Kidney (tissue), 14 donors: Measurements from ENCODE around the gene LILRA6. TPM values are rescaled to one million over a fixed set of nuclear protein-coding genes. Genes with fewer than 3 reads are reported as not detected.
"Not testable (repeated sequence)": the region's sequence is repeated elsewhere in the genome, so short reads cannot be mapped to it uniquely, and the experiment has no call there.

Experiments used
- DNase-seq, 5 donors: peaks; one replicate each; pipeline ENCODE4 v3.0.0-alpha.2; 2013 to 2020
- FAIRE-seq: peaks from 2 replicates; lab custom pipeline; 2012; peaks lifted over from hg19 to GRCh38; lab: Jason Lieb, UNC
- H3K27ac ChIP-seq, 2 donors: one replicate each; pipeline ENCODE4 v1.7.0; 2013; ENCODE audit warnings: low read depth in 2 of 2, low read length in 2 of 2, inconsistent platforms in 1 of 2
- H3K27me3 ChIP-seq: one replicate; pipeline ENCODE4 v1.7.1; 2013; ENCODE audit warnings: low read length, inconsistent platforms; ENCODE audit not compliant: control insufficient read depth, insufficient read depth
- H3K36me3 ChIP-seq, 3 donors: one replicate each; pipeline versions ENCODE4 v1.7.0 to v1.7.1; 2013; ENCODE audit warnings: low read length in 3 of 3, control low read depth in 1 of 3, inconsistent platforms in 1 of 3; ENCODE audit not compliant: insufficient read depth in 3 of 3, control insufficient read depth in 2 of 3
- H3K4me1 ChIP-seq, 3 donors: one replicate each; pipeline versions ENCODE4 v1.7.0 to v1.7.1; 2013; ENCODE audit warnings: low read length in 3 of 3, inconsistent platforms in 1 of 3, low read depth in 1 of 3; ENCODE audit not compliant: control insufficient read depth in 2 of 3, insufficient read depth in 2 of 3
- H3K4me3 ChIP-seq, 3 donors: one replicate each; pipeline versions ENCODE4 v1.7.0 to v1.8.1; 2013; ENCODE audit warnings: low read length in 3 of 3, control low read depth in 1 of 3, inconsistent platforms in 1 of 3
- H3K9ac ChIP-seq, 3 donors: one replicate each; pipeline versions ENCODE4 v1.7.0 to v1.7.1; 2013; ENCODE audit warnings: low read length in 3 of 3, control low read depth in 1 of 3, inconsistent platforms in 1 of 3
- H3K9me3 ChIP-seq, 3 donors: one replicate each; pipeline versions ENCODE4 v1.7.0 to v1.7.1; 2013; ENCODE audit warnings: low read length in 3 of 3, control low read depth in 1 of 3, inconsistent platforms in 1 of 3; ENCODE audit not compliant: control insufficient read depth in 2 of 3, insufficient read depth in 1 of 3
- CTCF ChIP-seq: IDR thresholded peaks from 3 replicates; pipeline ENCODE4 v1.5.1; 2012; ENCODE audit warnings: mild to moderate bottlenecking, moderate library complexity, borderline replicate concordance; ENCODE audit not compliant: insufficient read depth; ENCODE audit errors: extremely low read depth
- intact Hi-C: fragments of 100-400 bp; cut with DNase I; formaldehyde crosslinking; loops from one replicate; pipeline ENCODE4 v1.11.1; 2022
- polyA plus RNA-seq: library from polyadenylated mRNA; stranded (reverse); fragments of 350-450 nt; fragmentation: Illumina TruSeq; extraction: RNeasy Lipid Tissue Mini Kit (QIAGEN cat#74804); gene quantifications from one replicate; pipeline ENCODE4 v1.2.3, GENCODE V29; 2014; ENCODE audit warnings: low read depth, low replicate concordance; ENCODE audit not compliant: insufficient read depth
- total RNA-seq: library from RNA; stranded (reverse); fragmentation: NEBNext Ultra II Directional; extraction: Animal tissue kit (Norgen Biotek cat#: 25700); gene quantifications from one replicate; pipeline ENCODE4 v1.2.1, GENCODE V29; 2021
- donor health status: control.
- donor health status: control.
- donor health status: control.
- donor health status: control.
- donor health status: control.
- donor health status: DM: yes; HTN: yes; CAD: no.
- donor health status: Normal renal cell carcinoma (clear cell type).

The LILRA6 gene
- total and polyA plus RNA-seq, 2 donors from 2014 or later = 2.9 TPM; not detected in 1

DNA sequence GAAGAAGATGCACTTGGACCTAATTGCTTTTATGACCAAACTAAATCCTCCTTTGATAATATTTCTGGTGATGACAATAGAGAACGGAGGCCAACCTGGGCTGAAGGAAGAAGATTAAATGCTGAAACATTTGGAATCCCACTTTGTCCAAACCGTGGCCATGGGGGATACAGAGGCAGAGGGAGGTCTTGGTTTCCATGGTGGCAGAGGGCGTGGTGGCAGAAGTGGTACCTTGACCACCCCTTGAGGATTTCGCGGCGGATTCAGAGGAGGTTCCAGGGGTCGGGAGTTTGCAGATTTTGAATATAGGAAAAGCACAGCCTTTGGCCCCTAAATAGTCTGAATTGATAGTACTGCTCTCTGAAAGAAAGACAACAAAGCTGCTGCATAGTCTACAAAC, 12.6 kb downstream of the LILRA6 start:
- Histone ChIP-seq H3K36me3 (no peaks in the 10 kb centered on the region), H3K9me3 (no peaks in the 10 kb centered on the region), H3K9ac (no peak overlapping the region), H3K27me3 (no peaks in the 10 kb centered on the region), H3K27ac (no peak overlapping the region), H3K4me3 (no peak overlapping the region), H3K4me1 (no peaks in the 10 kb centered on the region)
- intact Hi-C loops = loop anchor here (10.0 kb wide), 1 partner anchor 55 kb away; the partner anchor contains the start of gene TMC4
- DNase-seq = no peak
- no peak for TF ChIP-seq CTCF
- no peak for FAIRE-seq

DNA sequence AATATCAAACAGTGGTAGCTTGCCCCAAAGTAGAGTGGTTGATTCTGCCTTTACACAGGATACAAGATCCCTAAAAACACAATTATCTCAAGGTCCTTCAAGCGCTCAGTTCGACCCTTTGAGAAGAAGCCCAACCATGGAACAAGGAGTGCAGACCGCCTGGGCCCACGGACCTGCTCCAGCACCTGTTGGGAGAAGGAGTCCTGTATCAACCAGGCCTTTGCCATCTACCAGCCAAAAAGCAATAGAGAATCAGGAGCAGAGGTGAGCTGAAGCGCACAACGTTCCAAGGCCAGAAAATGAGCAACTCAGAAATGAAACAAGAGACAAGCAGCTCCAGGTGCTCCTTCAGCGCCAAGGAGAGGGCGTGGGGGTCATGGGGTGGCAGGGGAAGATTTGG, 13.4 kb downstream of the LILRA6 start:
- FAIRE-seq (no peak), DNase-seq (no peak)
- no peak for TF ChIP-seq CTCF
- Histone ChIP-seq H3K27ac (no peak overlapping the region), H3K9me3 (no peaks in the 10 kb centered on the region), H3K4me3 (no peak overlapping the region), H3K36me3 (no peaks in the 10 kb centered on the region), H3K27me3 (no peaks in the 10 kb centered on the region), H3K9ac (no peak overlapping the region), H3K4me1 (no peaks in the 10 kb centered on the region)
- intact Hi-C loops = no loop called here

GRCh38 chr19:54224619-54225018, 18.0 kb downstream of the LILRA6 start:
- H3K36me3 ChIP-seq, H3K27me3 ChIP-seq, H3K27ac ChIP-seq, H3K9me3 ChIP-seq, DNase-seq, H3K4me1 ChIP-seq, H3K4me3 ChIP-seq, H3K9ac ChIP-seq, FAIRE-seq, intact Hi-C loops: not testable (repeated sequence)

- H3K27ac ChIP-seq, DNase-seq, H3K4me3 ChIP-seq, FAIRE-seq, H3K4me1 ChIP-seq, intact Hi-C loops, H3K36me3 ChIP-seq, H3K27me3 ChIP-seq, H3K9me3 ChIP-seq, H3K9ac ChIP-seq: not testable (repeated sequence)
Measured at GRCh38 chr19:54223937-54224281, 18.7 kb downstream of the LILRA6 start.

DNA sequence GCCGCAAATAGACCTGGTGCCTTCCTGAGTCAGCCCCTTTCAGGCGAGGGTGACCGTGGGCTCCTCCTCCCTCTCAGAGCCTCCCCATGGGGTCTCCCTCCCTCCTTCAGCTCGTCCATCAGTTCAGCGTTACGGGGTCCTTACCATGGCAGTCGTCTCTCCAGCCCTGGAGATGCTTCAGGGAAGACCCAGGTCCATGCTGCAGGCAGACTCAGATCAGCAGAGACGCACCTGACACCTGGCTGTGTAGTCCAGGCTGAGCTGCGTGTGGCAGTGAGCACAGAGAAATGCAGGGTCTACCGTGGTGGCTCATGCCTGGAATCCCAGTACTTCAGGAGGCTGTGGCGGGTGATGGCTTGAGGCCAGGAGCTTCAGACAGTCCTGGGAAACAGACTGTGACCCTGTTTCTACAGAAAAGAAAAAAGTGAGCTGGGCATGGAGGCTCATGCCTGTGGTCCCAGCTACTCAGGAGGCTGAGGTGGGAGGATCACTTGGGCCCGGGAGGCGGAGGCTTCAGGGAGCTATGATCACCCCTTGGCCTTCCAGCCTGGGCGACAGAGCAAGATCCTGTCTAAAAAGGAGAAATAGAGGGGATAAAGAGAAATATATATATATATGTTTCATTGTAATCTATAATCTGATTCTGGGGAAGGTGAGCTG, 19.2 kb downstream of the LILRA6 start:
- H3K27ac ChIP-seq, DNase-seq, H3K4me1 ChIP-seq, H3K27me3 ChIP-seq, H3K9ac ChIP-seq, H3K4me3 ChIP-seq, intact Hi-C loops, H3K36me3 ChIP-seq, FAIRE-seq, H3K9me3 ChIP-seq: not testable (repeated sequence)

DNA sequence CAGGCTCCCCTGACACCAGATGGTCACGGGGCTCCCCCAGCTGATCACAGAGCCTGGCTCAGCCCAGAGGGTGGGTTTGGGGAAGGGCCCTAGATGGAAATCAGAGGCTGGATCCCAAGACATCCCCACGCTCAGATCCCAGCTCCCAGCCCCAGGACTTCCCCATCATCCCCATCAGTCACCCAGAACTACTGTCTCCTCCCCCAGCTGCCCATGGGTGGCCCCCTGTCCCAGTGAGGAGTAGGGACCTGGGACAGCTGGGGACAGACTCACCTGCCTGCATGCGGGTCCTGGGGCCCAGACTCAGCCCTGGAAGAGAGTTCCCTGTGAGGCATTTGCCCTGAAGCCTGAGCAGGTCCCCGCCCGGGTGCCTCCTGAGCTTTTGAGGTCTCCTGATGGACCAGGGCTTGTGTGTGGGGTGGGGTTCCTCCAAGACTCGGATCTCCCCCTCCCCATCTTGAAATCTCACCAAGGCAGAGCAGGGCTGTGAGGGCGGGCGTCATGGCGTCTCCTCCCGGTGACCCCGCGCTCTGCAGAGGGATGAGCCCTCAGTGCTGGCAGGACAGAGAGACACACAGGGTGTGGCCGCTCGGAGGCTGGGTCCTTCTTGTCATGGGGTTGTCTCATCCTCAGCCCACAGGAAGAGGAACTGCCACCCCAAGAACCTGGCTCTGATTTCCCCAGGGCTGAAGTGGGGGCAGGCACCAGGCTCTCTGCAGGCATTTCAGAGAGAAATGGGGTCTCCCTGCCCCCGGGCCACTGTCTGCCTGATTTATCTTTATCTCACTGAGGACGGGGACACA, 19.9 kb downstream of the LILRA6 start, which contains the start of gene LILRB3:
Gene LILRB3 (minus strand): TSS at position 534 of the 803 bp plus-strand sequence. CDS start 31 bp downstream, at position 503.
- peak in 1 of 5 donors; percentile 41 for DNase-seq
- H3K4me3 ChIP-seq, intact Hi-C loops: not testable (repeated sequence)

More for the DNA sequence above, 19.9 kb downstream of the LILRA6 start, which contains the start of gene LILRB3:
- not testable (repeated sequence) for FAIRE-seq, H3K27ac ChIP-seq, H3K9ac ChIP-seq, H3K4me1 ChIP-seq, H3K27me3 ChIP-seq, H3K9me3 ChIP-seq, H3K36me3 ChIP-seq
